HG03575 (cell line): ENCODE measurements around the gene SMARCD3.
A peak's percentile ranks its signal among the peaks of the same experiment; 100 is the strongest.

Experiments
- ATAC-seq: cut with Tn5 transposase; IDR thresholded peaks from one replicate; pipeline ENCODE4 v1.9.1; 2021; ENCODE audit not compliant: unreplicated experiment, insufficient number of reproducible peaks, low FRiP score; ENCODE audit errors: extremely low read depth

Gene SMARCD3

GRCh38 chr7:151239837-151240459 is 8.5 kb downstream of the SMARCD3 start:
- ATAC-seq = no peak

GRCh38 chr7:151238924-151239836 is 9.3 kb downstream of the SMARCD3 start:
- no peak for ATAC-seq

- ATAC-seq = no peak
Observed at GRCh38 chr7:151238190-151238810, 10.2 kb downstream of the SMARCD3 start.

GRCh38 chr7:151237244-151238189 is 11.0 kb downstream of the SMARCD3 start:
- ATAC-seq = no peak

GRCh38 chr7:151236406-151236805 is 12.1 kb downstream of the SMARCD3 start:
- no peak for ATAC-seq

- no peak for ATAC-seq
Observed at GRCh38 chr7:151235091-151235787, 13.3 kb downstream of the SMARCD3 start.

- no peak for ATAC-seq
Observed at GRCh38 chr7:151233804-151234203, 14.7 kb downstream of the SMARCD3 start.

GRCh38 chr7:151232917-151233701 is 15.4 kb downstream of the SMARCD3 start:
- no peak for ATAC-seq

- ATAC-seq = peak; percentile 76
Observed at GRCh38 chr7:151232091-151232916, 16.2 kb downstream of the SMARCD3 start, which contains the start of gene CHPF2. CHPF2 (plus strand) TSS chr7:151232483; CDS start chr7:151234012, 1,529 bp downstream.

GRCh38 chr7:151231080-151231479 is 17.4 kb downstream of the SMARCD3 start:
- no peak for ATAC-seq

GRCh38 chr7:151229249-151229648 is 19.2 kb downstream of the SMARCD3 start:
- no peak for ATAC-seq

- no peak for ATAC-seq
Observed at GRCh38 chr7:151228024-151228866, 20.2 kb downstream of the SMARCD3 start.

GRCh38 chr7:151226875-151227782 is 21.4 kb downstream of the SMARCD3 start, which contains the start of gene ABCF2:
ABCF2 (minus strand) TSS chr7:151227205; CDS start chr7:151226458, 747 bp downstream.
- peak; percentile 88 for ATAC-seq

GRCh38 chr7:151226560-151226874 is 22.0 kb downstream of the SMARCD3 start:
- ATAC-seq = no peak

- no peak for ATAC-seq
Observed at GRCh38 chr7:151225948-151226510, 22.5 kb downstream of the SMARCD3 start.
